Ishikawa (cell line): ENCODE results near the gene TMEM248.

Source experiments
- EGR1 ChIP-seq: IDR thresholded peaks from 2 replicates; pipeline ENCODE4 v1.6.1; 2012
- EP300 ChIP-seq: IDR thresholded peaks from 2 replicates; pipeline ENCODE4 v1.6.1; 2012; ENCODE audit warnings: borderline replicate concordance
- TAF1 ChIP-seq: IDR thresholded peaks from 2 replicates; pipeline ENCODE4 v1.6.1; 2012; ENCODE audit warnings: low read depth, mild to moderate bottlenecking
- TEAD4 ChIP-seq: IDR thresholded peaks from 2 replicates; pipeline ENCODE4 v1.6.1; 2012
- YY1 ChIP-seq: IDR thresholded peaks from 2 replicates; pipeline ENCODE4 v1.6.1; 2012; ENCODE audit warnings: low read depth

DNA sequence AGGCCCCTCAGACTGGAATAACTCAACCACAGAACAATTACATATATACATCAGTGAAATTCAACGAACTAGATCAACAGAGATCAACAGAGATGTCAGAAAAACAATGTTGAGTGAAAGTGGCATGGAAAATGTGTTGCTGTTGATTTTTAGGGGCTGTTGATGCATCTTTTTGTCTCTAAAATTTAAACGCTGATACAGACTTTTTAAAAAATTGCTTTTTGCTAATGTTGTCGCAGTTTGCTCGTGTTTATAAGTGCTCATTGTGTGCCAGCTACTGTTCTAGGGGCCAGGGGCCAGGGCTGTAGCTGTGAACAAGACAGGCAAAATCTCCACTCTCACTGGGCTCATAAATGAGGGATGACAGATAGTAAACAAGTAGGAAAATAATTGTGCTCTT lies 18.3 kb downstream of the TMEM248 start:
- TF ChIP-seq YY1 (no peak), TAF1 (no peak), EP300 (no peak), TEAD4 (no peak), EGR1 (no peak)
